Muscle of leg (tissue), 16 donors: ENCODE results near the gene TESPA1. TPM values are rescaled to one million over a fixed set of nuclear protein-coding genes. Genes with fewer than 3 reads are reported as not detected.

Source experiments
- DNase-seq: peaks from one replicate; pipeline ENCODE4 v3.0.0; 2013
- H3K27ac ChIP-seq: one replicate; pipeline ENCODE4 v1.5.1; 2013; ENCODE audit warnings: mild to moderate bottlenecking, low read length, control low read depth
- H3K27me3 ChIP-seq: one replicate; pipeline ENCODE4 v1.6.1; 2013; ENCODE audit warnings: low read length; ENCODE audit not compliant: control insufficient read depth, insufficient read depth
- H3K36me3 ChIP-seq: one replicate; pipeline ENCODE4 v1.6.1; 2013; ENCODE audit warnings: low read length; ENCODE audit not compliant: control insufficient read depth, insufficient read depth
- H3K4me1 ChIP-seq: one replicate; pipeline ENCODE4 v1.6.1; 2013; ENCODE audit warnings: low read length; ENCODE audit not compliant: control insufficient read depth, insufficient read depth
- H3K4me3 ChIP-seq: one replicate; pipeline ENCODE4 v1.5.1; 2013; ENCODE audit warnings: low read length, control low read depth
- H3K9me3 ChIP-seq: replicated peaks from 2 replicates; pipeline ENCODE4 v1.6.1; 2013; ENCODE audit warnings: low read depth, low read length; ENCODE audit not compliant: control insufficient read depth
- WGBS: methylation state at CpG from one replicate; pipeline ENCODE4 v1.1.5; 2013; ENCODE audit warnings: missing lambda C conversion rate; ENCODE audit not compliant: insufficient coverage; 5-methylcytosine and 5-hydroxymethylcytosine counted together
- long read RNA-seq, 11 donors: transcript quantifications; one replicate each; lab custom pipeline, GENCODE V29; 2026
- polyA plus RNA-seq, 8 donors: library from polyadenylated mRNA; unstranded; fragments of 120-200 nt; gene quantifications; one replicate each; pipeline versions ENCODE4 v1.2.1 to v1.2.3, GENCODE V29; 2013; ENCODE audit warnings: inconsistent platforms in 1 of 8, low replicate concordance in 1 of 8; ENCODE audit not compliant: insufficient read length in 8 of 8, insufficient read depth in 1 of 8
- total RNA-seq: library from RNA; stranded (reverse); fragments of 120-200 nt; gene quantifications from one replicate; pipeline ENCODE4 v1.2.4, GENCODE V29; 2013

Gene TESPA1, protein sequence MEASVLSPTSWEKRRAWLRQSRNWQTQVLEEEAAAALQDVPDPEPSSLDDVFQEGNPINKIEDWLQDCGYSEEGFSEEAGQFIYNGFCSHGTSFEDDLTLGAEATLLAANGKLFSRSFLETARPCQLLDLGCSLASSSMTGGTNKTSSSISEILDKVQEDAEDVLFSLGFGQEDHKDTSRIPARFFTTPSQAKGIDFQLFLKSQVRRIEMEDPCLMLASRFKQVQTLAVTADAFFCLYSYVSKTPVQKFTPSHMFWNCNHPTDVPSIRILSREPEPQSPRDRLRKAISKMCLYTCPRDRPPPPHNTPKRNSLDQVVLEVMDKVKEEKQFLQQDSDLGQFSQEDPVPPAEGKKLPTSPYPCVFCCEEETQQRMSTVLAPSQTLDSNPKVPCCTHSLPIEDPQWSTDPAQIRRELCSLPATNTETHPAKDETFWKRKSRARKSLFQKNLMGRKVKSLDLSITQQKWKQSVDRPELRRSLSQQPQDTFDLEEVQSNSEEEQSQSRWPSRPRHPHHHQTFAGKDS
- total RNA-seq: 0.44 TPM
- polyA plus RNA-seq: 1 to 10 TPM in 6 of 8 donors, under 1 TPM in 2; 0.53 to 2.8 (median 1.8) TPM
- long read RNA-seq, donor 1: 0 reads
- long read RNA-seq, donor 2: 0 reads
- long read RNA-seq, donor 3, partial matches to known transcripts: 0 of 1 reads
- long read RNA-seq, donor 3, other reads (novel, unspliced or antisense): 0 of 1 reads
- long read RNA-seq, donor 4: 0 reads
- long read RNA-seq, donor 5, partial matches to known transcripts: 0 of 1 reads
- long read RNA-seq, donor 5, other reads (novel, unspliced or antisense): 0 of 1 reads
- long read RNA-seq, donor 6: 0 reads
- long read RNA-seq, donor 7: 0 reads
- long read RNA-seq, donor 8: 0 reads
- long read RNA-seq, donor 9: 0 reads
- long read RNA-seq, donor 10: 0 reads
- long read RNA-seq, donor 11: 0 reads

DNA sequence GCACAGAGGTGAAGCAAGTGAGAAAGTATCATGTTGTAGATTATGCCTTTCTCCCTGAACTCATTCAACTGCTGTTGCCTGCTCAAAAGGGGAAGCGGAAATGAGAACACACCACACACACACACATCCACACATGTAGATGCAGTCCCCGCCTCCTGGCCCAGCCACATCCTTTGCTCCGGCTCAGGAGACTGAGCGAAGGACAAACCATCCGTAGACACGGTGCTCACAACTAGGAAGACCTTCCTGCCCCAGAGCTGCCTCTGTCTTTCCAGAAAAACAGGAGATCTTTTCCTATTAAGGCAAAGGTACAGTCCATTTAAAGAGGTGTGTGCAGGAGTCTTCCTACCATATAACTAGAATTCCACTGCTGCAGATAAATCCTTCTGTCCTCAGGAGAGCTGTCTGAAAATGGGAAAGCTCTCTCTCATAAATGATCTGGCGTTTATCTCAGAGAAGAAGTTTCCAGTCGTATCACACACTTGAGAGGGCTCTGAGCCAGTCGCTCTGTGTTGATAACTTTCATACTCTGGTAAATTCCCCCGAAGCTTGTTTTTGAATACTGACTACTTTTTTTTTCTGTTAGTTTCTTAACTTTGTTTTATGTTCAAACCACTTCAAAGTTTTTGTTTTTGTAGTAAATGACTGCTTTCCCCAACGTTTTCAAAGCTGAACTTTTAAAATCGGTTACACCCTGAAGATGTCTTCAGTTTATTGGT lies at the start of gene TESPA1:
Gene TESPA1 (minus strand): TSS at position 105 of the 719 bp plus-strand sequence. CDS start 10,200 bp downstream, outside the sequence.
- no peaks in the 10 kb centered on the region for H3K27me3 ChIP-seq
- peak within 1 kb of the TSS; percentile 53 for H3K27ac ChIP-seq
- DNase-seq: peak; percentile 85
- H3K9me3 ChIP-seq: no peaks in the 10 kb centered on the region
- peaks cover 19% of the 10 kb centered on the region for H3K4me1 ChIP-seq
- H3K36me3 ChIP-seq: no peaks in the 10 kb centered on the region
- H3K4me3 ChIP-seq: no peak within 1 kb of the TSS
- 30% methylated on average over 5 of the region's 12 CpGs for WGBS

DNA sequence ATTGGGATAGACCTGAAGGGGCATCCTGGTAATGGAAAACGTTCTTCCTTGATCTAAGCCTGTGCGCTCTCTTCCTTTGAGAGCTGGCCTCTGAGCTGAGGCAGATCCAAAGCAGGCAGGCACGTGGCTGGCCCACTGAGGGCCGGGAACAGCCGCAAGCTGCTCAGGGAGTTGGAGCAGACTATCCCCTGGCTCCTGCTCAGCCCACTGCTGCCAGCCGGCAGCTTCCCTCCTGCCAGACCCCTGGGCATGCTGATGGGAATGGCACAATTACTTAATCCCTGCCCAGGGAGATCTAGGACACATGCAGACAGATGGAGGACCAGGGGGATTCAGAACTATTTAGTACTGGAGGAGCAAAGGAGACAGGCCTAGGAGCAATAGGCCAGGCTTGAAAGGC lies 49.7 kb upstream of the TESPA1 start:
- no peaks in the 10 kb centered on the region for H3K36me3 ChIP-seq
- H3K4me3 ChIP-seq: no peak overlapping the region
- DNase-seq: peak; percentile 76
- H3K27ac ChIP-seq: peak overlapping the region; percentile 79
- H3K27me3 ChIP-seq: no peaks in the 10 kb centered on the region
- no peaks in the 10 kb centered on the region for H3K9me3 ChIP-seq
- 37% methylated on average over 6 of the region's 6 CpGs for WGBS
- H3K4me1 ChIP-seq: peaks cover 31% of the 10 kb centered on the region

DNA sequence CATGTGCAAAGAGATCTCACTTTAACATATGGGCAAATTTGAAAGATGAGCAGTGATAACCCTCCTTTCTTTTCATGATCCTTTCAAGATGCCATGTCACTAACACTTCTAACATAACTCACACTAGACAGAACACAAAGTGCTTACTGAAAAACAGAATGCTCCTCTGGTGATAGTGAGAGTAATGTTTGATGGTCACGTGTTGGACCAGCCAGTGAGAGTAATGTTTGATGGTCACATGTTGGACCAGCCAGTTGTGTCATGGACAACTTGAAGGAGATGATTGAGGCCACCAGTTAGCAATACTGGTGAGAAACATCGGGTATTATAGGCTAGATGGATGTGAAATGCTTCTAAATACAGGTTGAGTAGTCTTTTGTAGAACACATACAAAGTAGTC lies 40.9 kb upstream of the TESPA1 start:
- H3K4me3 ChIP-seq: no peak overlapping the region
- 50% methylated on average over 1 of the region's 2 CpGs for WGBS
- H3K4me1 ChIP-seq: no peaks in the 10 kb centered on the region
- no peaks in the 10 kb centered on the region for H3K36me3 ChIP-seq
- H3K9me3 ChIP-seq: no peaks in the 10 kb centered on the region
- H3K27ac ChIP-seq: no peak overlapping the region
- H3K27me3 ChIP-seq: peaks cover 2% of the 10 kb centered on the region
- DNase-seq: no peak

DNA sequence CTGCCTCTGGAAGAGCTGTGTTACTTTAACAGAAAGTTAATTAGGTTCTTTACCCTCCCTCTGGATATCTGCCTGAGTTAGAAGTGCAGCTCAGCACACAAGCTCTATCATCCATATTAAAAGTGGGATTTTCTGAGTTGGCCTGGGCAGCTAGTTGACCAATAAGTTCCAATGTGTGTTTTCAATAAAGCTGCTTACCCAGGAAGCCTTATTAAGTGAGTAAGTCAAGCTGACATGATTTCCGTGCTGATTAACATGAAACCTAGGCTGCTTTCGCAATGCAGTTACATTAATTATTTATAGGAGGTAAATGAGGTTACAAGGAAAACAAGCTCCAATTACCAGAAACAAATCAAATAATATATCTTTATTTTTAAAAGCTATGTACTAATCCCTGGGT lies 40.0 kb upstream of the TESPA1 start:
- WGBS: no CpG with 5 or more reads among the region's 2 CpGs
- DNase-seq: no peak
- H3K36me3 ChIP-seq: no peaks in the 10 kb centered on the region
- no peak overlapping the region for H3K27ac ChIP-seq
- no peaks in the 10 kb centered on the region for H3K9me3 ChIP-seq
- no peak overlapping the region for H3K4me3 ChIP-seq
- H3K4me1 ChIP-seq: no peaks in the 10 kb centered on the region
- peaks cover 2% of the 10 kb centered on the region for H3K27me3 ChIP-seq

DNA sequence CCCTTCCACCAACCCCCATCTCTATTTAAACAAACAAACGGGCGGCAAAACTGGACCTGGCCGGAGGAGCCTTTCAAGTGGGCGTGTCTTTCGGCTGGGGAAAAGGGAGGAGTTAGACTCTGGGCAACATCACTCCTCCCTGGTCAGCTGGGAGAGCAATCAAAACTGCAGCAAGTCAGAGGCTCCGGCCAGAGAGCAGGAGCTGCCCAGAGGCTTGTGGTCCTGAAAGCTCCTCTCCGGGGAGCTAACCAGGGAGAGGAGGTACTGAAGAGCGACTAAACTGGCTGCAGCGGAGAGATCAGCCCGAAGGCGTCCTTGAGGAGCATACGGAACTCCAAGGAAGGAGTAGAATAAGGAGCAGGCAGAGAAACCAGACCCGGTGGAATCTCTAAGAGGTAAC lies 35.2 kb upstream of the TESPA1 start, which contains the start of gene NEUROD4:
Gene NEUROD4 (plus strand): TSS at position 191 of the 400 bp plus-strand sequence. CDS start 6,466 bp downstream, outside the sequence.
- 2% methylated on average over 8 of the region's 13 CpGs for WGBS
- DNase-seq: peak; percentile 84

DNA sequence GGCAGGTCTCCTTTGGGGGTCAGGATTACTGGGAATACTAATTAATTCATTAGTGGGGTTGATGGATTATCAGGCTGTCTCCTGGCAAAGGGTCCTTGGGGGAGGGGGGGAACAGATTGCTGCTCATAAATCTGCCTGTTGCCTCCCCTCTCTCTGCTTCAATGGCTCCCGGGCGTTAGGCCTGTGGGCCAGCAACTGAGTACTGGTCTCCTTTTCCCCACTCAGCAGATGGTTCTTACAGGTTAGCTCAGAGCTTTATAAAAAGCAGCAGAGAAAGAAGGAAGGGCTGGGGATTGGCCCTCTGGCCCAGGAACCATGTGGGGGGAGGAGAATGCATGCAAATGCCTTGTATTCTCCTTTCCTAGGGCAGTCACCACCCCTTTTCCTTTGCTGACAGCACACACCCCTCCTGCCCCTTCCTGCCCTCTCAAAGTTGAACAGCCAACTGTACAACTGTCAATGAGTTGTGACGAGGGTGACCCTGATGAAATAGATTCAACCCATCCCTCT lies 32.9 kb upstream of the TESPA1 start:
- Histone ChIP-seq H3K9me3 (peaks cover 2% of the 10 kb centered on the region), H3K27me3 (no peaks in the 10 kb centered on the region), H3K4me3 (no peak overlapping the region), H3K27ac (no peak overlapping the region), H3K4me1 (no peaks in the 10 kb centered on the region), H3K36me3 (no peaks in the 10 kb centered on the region)
- no CpG with 5 or more reads among the region's 3 CpGs for WGBS
- DNase-seq: no peak

More for the DNA sequence above, 35.2 kb upstream of the TESPA1 start, which contains the start of gene NEUROD4:
- Histone ChIP-seq H3K27me3 (no peaks in the 10 kb centered on the region), H3K4me3 (no peak within 1 kb of the TSS), H3K36me3 (no peaks in the 10 kb centered on the region), H3K4me1 (no peaks in the 10 kb centered on the region), H3K9me3 (no peaks in the 10 kb centered on the region), H3K27ac (no peak within 1 kb of the TSS)

DNA sequence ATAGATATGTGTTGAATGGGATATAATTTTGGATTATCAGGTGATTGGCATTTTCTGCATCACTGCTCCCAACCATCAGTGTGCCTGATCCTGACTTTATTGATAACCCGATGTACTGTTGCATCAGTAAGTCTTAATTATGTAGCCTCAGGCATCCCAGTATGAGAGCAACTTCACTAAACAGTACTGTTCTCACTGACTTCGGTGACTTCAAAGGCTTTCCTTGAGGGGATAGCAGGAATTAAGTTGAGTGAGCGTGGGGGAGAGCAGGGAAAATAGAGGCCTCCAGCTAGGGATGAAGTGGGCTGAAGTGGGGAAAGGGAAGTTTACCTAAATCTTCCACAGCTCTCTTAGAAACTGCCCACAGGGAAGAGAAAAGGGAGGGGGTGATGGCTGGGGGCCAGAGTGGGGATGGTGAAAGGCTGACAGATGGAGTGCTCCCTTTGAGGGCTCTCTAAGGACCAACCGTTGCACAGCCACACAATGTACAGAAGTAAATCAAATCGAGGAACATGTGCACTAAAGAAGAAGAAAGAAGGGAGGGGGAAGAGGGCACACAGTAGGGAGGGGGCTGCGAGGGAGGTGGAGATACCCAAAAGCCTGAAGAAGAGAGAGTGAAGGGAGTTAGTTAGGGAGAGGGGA lies 24.5 kb upstream of the TESPA1 start:
- Histone ChIP-seq H3K36me3 (no peaks in the 10 kb centered on the region), H3K4me3 (no peak overlapping the region), H3K27me3 (peaks cover 3% of the 10 kb centered on the region), H3K9me3 (peaks cover 2% of the 10 kb centered on the region), H3K27ac (no peak overlapping the region), H3K4me1 (peaks cover 8% of the 10 kb centered on the region)
- no peak for DNase-seq
- whole genome bisulfite sequencing: 33% methylated on average over 1 of the region's 6 CpGs

DNA sequence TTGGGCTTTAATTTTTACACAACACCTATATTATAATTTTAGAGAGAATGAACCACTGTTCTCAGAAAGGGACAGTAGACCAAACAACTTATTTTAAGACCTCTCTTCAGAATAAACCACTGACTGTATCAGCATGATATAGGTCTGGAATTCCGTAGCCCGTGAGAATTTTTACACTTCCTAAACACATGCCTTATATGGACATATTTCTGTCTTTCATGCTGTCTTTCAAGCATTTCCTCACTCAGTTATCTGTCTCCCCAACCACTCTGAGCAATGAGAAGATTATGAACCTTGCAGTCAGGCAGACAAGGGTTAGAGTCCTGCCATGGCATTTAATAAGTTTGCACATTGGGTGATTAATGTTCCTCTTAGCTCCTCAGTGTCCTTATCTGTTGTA lies 17.8 kb upstream of the TESPA1 start:
- Histone ChIP-seq H3K4me1 (no peaks in the 10 kb centered on the region), H3K36me3 (no peaks in the 10 kb centered on the region), H3K4me3 (no peak overlapping the region), H3K27ac (no peak overlapping the region), H3K27me3 (no peaks in the 10 kb centered on the region), H3K9me3 (no peaks in the 10 kb centered on the region)
- DNase-seq: no peak
- WGBS: no CpG with 5 or more reads among the region's 2 CpGs

DNA sequence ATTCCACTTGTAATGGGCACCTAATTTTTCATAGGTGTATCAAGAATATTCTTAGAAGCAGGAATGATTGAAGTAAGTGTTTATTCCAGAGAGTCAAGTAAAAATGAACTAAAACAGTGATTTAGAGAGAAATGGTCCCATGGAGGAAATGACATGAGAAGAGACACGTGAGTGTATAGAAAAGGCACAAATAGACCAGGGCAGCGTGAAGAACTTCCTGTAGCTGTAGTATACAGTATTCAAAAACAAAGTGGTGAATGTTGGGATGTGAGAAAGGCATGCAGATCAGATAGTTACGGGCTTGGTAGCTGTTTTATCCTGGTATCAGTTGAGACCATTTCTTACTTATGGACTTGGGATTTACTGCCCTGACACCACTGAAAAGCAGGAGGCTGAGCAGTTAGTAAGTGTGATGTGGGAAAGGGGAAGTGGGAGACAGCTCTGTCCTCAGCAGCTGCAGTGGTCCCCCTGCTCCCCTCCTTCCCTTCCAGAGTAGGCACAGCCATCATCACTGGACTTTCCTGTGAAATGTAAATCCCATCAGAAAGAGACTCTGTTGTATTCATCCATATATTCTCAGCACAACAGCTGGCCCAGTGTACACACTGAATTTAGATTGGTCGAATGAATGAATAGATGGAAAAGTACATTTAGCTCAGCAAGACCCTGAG lies 16.8 kb upstream of the TESPA1 start:
- DNase-seq: no peak
- Histone ChIP-seq H3K4me1 (no peaks in the 10 kb centered on the region), H3K4me3 (no peak overlapping the region), H3K9me3 (no peaks in the 10 kb centered on the region), H3K27me3 (no peaks in the 10 kb centered on the region), H3K27ac (no peak overlapping the region), H3K36me3 (no peaks in the 10 kb centered on the region)
- 67% methylated on average over 3 of the region's 4 CpGs for WGBS
